ENCODE results near the gene CLEC17A.

GRCh38 chr19:14553939-14554243, 29.0 kb upstream of the CLEC17A start:
- TF ChIP-seq POLR2A (IDR thresholded peaks at IDR 0.05; ENCODE audit: low read depth, low read length): no peak
- no peak for TF ChIP-seq TAF1 (IDR thresholded peaks at IDR 0.05; ENCODE audit: low read depth, low read length)
- TF ChIP-seq POLR2AphosphoS5 (IDR thresholded peaks at IDR 0.05; ENCODE audit: low read depth, low read length): no peak
- no peak for TF ChIP-seq PAX5 (IDR thresholded peaks at IDR 0.05; ENCODE audit: insufficient read depth, low read length, severe bottlenecking)

All from GM12891 (cell line).